GM19328 (cell line): ENCODE measurements around the gene MB21D2.
A peak's percentile ranks its signal among the peaks of the same experiment; 100 is the strongest.

Experiments used
- ATAC-seq: cut with Tn5 transposase; IDR thresholded peaks from one replicate; pipeline ENCODE4 v1.9.1; 2021; ENCODE audit warnings: mild to moderate bottlenecking, moderate library complexity; ENCODE audit not compliant: unreplicated experiment

Gene MB21D2

GRCh38 chr3:192862408-192863090, 55.1 kb downstream of the MB21D2 start:
- no peak for ATAC-seq

DNA sequence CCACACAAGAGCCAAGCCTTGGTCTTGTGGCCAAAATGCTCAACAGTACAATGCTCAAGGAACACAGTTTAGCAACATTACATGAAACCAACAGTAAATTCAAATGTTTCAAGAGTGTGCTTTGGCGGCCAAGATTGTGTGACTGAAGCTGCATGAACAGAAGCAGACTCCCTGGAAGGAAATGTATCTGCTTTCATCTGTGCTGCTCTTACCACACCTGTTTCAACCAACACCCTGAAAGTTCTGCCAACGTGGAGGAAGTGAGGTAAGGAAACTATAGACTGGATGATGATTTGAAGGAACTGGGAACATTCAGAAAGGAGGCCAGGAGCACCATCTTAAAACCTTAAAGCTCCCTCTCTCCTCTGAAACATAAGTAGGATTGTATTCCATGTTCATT, 55.7 kb downstream of the MB21D2 start:
- no peak for ATAC-seq

DNA sequence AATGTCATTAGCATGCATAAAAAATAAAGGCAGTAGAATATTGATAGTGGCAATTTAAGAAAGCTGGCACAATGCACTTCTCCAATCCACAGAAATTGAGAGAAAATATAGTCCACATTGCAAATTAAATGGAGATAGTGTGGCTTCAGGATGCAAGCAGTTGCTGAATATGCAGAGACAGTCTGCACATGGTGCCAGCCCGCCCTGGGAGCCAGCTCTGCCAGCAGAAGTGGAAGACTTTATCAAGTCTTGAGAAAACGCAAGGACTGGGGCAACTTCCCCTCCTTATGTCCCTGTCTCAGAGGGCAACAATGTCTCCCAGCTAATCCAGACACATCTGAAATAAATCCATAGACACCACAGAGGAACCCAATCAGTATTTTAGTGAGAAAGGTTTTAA, 57.2 kb downstream of the MB21D2 start:
- ATAC-seq, result no peak

DNA sequence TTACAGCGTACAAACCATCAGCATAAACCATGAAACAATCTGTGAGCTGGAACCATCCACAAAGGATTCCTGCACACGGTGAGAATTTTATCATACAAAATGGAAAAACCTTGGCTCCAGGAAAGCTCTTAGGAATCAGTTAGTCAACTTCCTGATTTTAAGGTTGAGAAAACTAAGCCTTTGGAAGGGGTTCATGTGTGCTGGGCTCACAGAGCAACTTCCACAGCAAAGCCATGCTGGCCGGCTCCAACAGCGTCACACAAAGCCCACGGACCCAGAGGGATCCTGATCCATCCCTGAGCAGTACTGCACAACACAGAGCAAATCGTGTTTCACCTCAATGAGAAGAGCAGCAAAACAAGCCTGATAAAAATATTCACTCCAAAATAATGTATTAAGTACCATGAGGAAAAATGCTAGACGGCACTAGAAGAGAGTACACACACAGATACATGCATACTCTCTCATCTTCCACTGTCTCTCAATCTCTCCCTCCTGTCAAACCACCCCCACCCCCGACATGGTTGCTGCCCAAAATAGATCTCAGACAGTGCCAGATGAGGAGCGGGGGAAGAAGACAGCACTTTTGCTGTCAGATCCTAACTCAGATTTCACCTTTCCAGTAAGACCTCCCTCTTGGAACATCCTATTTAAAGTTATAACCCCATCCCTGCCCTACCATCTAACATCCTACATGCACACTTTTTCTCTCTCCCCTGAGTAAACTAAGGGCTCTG, 58.6 kb downstream of the MB21D2 start:
- ATAC-seq, result no peak

DNA sequence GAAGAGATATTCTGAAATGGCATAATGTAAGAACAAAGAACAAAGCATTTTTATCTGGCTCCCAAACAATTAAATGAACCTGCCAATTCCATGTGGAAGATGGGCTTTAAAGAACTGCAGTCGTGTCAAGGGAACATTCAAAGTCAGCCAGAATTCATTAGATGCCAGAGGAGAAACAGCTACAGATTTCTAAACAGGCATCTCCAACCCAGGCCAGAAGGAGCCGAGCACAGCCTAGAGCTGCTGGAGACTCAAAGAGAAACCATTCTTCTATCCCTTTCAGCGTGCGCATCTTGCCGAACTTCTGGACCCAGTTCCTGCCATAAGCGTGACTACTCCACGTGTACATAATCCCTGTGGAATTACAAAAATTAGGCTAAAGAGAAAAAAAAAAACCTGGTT, 60.4 kb downstream of the MB21D2 start:
- ATAC-seq, result no peak

GRCh38 chr3:192855434-192855833, 62.2 kb downstream of the MB21D2 start:
- no peak for ATAC-seq

GRCh38 chr3:192851821-192852372, 65.8 kb downstream of the MB21D2 start:
- ATAC-seq, result no peak

DNA sequence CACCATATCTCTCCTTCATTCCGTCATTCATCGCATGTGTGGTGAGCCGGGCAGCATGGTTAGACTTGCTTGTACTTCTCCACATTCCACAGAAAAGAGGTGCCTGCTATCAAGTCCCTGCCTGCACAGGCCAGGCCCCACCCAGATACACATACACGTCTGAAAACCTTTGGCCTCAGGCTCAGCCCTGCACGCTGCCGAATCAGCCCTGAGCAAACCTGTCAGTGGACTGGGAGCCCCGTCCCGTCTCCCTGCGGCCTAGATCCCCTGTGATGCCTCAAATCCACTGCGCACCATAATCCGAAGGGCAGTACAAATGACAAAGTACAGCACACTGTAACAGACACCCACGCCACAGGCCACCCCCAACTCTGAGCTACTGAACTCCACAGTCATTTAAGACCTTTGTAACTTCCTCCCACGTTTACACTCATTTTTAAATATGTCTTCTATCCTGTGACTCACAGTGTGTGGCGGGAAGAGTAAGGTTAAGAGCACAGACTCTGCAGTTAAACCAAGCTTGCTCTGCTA, 67.1 kb downstream of the MB21D2 start:
- ATAC-seq, result peak; percentile 67

DNA sequence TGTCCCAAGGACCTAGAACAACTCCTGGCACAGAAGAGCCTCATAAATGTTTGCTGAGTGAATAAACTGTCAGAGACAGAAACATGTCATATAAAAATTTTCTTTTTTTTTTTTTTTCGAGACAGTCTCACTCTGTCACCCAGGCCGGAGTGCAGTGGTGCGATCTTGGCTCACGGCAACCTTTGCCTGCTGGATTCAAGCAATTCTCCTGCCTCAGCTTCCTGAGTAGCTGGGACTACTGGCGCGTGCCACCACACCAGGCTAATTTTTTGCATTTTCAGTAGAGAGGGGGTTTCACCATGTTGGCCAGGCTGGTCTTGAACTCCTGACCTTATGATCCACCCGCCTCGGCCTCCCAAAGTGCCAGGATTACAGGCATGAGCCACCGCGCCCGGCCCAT, 67.8 kb downstream of the MB21D2 start:
- peak; percentile 6 for ATAC-seq

- ATAC-seq, result no peak
These were observed 69.1 kb downstream of the MB21D2 start for GRCh38 chr3:192848371-192849233.

DNA sequence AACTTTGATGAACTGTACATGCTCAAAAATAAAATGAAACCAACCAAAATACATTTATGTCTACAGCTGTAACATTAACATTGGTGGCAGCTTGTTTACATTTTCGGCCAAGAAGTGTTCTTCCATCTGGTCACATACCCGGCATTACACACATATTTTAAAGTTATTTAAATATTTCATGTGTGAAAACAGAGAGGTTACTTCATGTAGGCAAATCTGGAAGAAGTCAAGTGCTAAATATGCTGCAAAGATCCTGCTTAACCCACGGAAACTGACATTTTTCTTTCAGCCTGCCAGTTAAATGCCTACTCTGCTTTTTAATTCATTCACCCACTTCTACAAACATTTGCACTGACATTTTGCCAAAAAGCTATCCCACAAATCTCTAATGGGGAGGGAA, 69.7 kb downstream of the MB21D2 start:
- ATAC-seq, result no peak

- no peak for ATAC-seq
These were observed 72.2 kb downstream of the MB21D2 start for GRCh38 chr3:192845526-192845855.

- no peak for ATAC-seq
These were observed 72.7 kb downstream of the MB21D2 start for GRCh38 chr3:192844836-192845525.

DNA sequence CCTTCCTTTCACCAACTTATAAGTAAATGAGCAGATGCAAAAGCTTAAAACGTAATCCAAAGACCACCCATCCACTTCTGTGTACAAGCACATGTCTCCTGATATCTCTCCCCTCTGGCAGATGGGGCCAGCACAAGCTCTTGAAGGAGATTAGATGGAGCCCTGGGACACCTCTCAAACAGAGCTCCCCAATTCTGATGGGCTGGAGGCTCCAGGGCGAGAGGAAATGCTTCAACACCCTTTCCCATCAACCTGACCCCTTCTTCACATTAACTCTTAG, 73.2 kb downstream of the MB21D2 start:
- ATAC-seq, result no peak

DNA sequence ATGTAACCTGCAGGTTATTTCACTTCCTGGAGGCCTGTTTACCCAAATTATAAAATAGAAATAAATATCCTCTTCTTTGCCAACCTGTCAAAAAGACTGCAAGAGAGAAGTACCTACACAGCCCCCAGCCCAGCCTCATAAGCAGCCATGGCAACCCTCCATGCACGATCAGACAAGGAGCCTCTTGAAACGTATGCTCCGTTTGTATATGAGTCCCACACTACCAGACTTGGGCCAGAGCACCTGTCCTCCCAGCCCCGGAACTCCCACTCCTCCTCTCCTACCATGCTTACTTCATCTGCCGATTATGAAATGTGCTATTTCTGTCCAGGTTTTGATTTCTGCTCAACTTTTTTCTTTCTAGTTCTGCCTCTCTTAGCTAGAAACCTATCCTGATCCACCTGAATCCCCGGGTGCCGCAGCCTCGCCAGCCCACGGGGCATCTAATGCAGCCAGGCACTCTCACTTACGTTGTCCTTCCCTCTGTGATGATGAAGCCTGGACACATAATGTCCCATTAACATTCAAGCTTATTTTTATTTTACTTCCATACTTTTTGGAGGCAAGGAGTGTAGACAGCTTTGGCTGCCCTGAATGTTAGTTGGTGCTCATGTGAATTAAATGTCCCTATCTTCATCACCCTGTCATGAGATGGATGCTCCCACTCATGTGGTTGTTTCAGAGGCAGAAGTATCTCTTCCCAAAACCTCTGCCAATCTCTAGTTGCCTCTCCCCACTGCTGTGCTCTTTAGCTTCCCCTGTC, 73.8 kb downstream of the MB21D2 start:
- ATAC-seq, result no peak

GRCh38 chr3:192843119-192843518, 74.5 kb downstream of the MB21D2 start:
- ATAC-seq, result no peak

- ATAC-seq, result no peak
These were observed 74.9 kb downstream of the MB21D2 start for GRCh38 chr3:192842711-192843110.

DNA sequence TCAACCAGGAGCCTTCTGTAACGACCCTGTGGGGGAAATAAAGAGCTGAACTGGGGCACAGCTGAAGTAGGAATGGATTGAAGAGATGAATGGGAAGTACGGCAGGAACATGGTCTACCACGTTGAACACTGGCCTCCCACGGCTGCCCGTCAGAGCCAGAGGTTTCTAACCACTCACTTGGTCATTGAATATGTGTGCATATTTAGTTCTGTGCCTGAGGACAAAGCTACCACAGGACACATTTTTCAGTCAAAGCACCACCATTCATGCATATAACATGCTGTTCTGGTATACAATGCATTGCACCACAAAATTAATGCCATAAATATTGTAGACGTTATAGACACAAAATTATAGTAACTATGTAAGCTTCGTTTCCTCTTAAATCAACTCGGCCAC, 75.5 kb downstream of the MB21D2 start:
- ATAC-seq, result no peak

GRCh38 chr3:192841428-192841827, 76.2 kb downstream of the MB21D2 start:
- ATAC-seq, result no peak

GRCh38 chr3:192840143-192840836, 77.4 kb downstream of the MB21D2 start:
- ATAC-seq, result no peak
